ENCODE data around the gene PSTPIP2.

DNA sequence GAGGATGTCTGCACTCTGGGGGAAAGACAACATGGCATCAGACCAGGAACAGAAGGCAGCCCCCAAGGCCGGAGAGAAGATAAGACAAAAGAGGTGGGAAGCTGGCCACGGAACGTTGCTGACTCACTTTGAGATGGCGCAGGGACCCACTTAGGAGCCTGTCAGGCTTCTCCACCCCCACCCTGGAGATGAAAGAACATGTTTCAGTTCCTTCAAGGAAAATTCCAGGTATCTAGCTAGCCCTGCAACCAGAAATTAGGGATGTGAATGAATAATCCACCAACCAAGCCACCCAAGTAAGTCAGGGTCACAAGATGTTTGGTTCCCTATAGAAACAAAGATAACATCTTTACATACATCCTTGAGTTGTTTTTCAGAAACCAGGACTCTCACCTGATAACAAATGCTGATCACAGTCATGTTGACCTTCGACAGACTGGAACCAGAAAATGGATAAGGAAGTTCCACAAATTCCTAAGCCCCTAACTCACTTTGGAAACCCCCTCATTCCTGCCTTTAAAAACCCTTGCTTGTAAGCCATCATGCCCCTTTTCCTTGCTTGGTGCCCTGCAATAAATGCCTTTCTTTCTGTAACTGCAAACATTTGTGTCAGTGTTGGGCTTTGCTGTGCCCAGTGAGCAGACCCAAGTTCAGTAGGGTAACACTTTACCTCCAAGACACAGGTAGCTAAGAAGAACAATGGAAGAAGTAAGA lies 31.9 kb downstream of the PSTPIP2 start:
- no peak for TF ChIP-seq POLR2A (IDR thresholded peaks at IDR 0.05)
- TF ChIP-seq, protein P1, sequence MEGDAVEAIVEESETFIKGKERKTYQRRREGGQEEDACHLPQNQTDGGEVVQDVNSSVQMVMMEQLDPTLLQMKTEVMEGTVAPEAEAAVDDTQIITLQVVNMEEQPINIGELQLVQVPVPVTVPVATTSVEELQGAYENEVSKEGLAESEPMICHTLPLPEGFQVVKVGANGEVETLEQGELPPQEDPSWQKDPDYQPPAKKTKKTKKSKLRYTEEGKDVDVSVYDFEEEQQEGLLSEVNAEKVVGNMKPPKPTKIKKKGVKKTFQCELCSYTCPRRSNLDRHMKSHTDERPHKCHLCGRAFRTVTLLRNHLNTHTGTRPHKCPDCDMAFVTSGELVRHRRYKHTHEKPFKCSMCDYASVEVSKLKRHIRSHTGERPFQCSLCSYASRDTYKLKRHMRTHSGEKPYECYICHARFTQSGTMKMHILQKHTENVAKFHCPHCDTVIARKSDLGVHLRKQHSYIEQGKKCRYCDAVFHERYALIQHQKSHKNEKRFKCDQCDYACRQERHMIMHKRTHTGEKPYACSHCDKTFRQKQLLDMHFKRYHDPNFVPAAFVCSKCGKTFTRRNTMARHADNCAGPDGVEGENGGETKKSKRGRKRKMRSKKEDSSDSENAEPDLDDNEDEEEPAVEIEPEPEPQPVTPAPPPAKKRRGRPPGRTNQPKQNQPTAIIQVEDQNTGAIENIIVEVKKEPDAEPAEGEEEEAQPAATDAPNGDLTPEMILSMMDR (IDR thresholded peaks at IDR 0.05), result no peak

Measured in uterus (tissue), 2 donors.